ENCODE measurements around the gene KLHL22. TPM values are rescaled to one million over a fixed set of nuclear protein-coding genes. Genes with fewer than 3 reads are reported as not detected.

KLHL22 gene
- total RNA-seq, 1 donor from 2014 or later: 21.4 TPM

DNA sequence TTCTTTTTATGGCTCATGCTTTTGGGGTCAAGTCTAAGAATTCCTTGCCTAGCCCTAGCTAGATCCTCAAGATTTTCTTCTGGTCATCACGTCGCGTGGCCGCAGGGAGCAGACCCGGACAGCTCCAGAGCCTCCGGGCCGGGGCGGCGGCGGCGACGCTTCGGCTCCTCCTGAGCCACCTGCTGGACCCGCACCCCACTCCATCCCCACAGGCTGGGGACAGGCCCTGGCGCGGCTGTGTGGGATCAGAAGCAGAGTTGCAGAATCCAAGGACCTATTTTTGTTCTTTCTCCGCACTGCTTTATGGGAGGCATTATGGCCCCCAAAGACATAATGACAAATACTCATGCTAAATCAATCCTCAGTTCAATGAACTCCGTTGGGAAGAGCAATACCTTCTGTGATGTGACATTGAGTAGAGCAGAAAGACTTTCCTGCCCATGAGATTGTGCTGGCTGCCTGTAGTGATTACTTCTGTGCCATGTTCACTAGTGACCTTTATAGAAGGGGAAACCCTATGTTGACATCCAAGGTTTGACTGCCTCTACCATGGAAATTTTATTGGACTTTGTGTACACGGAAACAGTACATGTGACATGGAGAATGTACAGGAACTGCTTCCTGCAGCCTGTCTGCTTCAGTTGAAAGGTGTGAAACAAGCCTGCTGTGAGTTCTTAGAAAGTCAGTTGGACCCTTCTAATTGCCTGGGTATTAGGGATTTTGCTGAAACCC lies 45.6 kb downstream of the KLHL22 start:
- DNase-seq (ENCODE audit: low read depth, low spot score): no peak

DNA sequence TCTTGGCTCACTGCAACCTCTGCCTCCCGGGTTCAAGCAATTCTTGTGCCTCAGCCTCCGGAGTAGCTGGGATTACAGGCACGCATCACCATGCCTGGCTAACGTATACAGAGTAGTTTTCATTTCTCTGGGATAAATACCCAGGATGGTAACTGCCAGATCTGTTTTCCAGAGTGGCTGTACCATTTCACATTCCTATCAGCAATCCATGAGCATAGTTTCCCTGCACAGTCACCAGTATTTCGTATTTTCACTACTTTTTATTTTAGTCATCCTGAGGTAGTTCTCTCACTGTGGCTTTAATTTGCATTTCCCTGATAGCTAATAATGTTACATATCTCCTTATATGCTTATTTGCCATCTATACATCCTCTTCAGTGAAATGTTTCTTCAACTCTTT lies 47.0 kb downstream of the KLHL22 start:
- no peak for DNase-seq (ENCODE audit: low read depth, low spot score)

GRCh38 chr22:20446383-20446970 lies 49.1 kb downstream of the KLHL22 start:
- DNase-seq (ENCODE audit: low read depth, low spot score): no peak

- DNase-seq (ENCODE audit: low read depth, low spot score): no peak
Observed at GRCh38 chr22:20444325-20444724, 51.3 kb downstream of the KLHL22 start.

DNA sequence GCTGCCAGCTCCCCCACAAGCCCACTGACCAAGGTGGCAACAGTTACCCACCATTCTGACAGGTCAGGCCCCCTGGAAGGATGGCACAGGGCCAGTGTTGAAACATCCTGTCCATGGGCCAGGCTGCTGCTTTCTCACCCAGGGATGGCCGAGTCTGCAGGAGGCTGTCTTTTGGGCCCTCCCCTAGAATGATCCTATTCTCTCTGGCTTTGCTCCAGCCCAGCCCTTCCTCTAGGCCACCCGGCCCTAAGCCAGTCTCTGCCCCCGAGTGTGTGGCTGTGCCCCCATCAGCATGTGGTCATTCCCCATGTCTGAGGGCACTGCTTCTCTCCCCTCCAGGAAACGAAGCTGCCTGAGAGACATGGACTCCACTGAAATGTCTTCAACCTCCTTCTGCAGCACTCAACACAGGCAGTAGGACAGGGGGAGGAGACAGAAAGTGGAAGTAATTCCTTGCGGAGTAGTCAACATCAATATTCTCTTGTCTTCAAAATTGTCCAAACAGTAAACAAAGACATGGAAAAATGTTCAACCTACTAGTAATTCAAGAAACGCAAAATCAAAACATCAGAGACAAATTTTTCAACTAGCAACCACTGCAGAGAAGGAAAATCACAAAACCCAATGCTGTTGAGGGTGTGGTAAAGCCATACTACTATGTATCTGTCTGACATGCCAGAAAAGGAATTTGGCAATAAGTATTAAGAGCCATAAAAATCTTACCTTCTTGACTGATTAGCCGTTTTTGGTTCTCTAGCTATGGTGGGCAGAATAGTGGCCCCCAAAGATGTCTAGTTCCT lies 52.9 kb downstream of the KLHL22 start:
- DNase-seq (ENCODE audit: low read depth, low spot score): no peak

- DNase-seq (ENCODE audit: low read depth, low spot score): no peak
Observed at GRCh38 chr22:20441631-20442484, 53.7 kb downstream of the KLHL22 start.

DNA sequence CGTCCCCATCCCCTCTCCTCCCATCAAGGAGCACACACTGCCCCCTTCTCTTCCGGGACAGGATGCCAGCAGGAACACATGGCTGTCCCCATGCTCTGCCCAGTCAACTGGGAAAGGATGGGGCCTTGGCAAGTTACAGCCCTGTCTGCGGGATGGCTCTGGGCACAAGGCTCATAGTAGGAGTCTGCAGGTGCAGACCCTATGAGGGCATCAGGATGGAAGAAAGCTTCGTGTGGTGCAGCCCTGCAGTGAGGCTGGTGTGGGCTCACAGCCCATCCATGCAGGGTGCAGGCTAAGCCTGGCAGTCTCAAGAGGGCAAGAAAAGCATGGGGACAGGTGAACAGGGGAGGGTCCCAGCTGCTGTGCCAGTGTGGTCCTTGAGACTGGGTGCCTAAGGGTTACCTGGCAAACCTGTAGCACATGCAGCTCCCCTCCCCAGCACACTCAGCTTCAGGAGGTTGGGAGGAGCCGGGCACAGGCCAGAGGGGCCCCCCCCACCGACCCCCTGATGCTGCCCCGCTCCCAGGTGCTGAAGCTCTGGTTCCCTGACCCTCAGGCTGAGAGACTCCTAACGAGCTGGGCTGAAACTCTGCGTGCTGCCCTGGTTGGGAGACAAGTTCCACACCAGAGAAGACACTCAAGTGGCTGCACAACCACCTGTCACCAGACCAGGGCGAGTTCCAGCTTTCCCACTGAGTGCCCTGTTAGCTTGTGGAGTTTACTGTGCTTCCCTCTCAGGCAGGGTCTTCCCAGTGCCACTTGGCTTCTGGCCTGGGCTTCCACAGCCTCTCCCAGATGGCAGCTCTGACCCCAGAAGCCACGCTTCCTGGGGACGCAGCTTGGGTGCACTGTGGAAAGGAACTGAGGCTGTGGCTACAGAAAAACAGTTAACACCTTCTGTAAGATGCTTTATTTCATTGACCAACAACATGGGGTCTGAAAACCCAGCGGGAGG lies 54.7 kb downstream of the KLHL22 start:
- DNase-seq (ENCODE audit: low read depth, low spot score): no peak

DNA sequence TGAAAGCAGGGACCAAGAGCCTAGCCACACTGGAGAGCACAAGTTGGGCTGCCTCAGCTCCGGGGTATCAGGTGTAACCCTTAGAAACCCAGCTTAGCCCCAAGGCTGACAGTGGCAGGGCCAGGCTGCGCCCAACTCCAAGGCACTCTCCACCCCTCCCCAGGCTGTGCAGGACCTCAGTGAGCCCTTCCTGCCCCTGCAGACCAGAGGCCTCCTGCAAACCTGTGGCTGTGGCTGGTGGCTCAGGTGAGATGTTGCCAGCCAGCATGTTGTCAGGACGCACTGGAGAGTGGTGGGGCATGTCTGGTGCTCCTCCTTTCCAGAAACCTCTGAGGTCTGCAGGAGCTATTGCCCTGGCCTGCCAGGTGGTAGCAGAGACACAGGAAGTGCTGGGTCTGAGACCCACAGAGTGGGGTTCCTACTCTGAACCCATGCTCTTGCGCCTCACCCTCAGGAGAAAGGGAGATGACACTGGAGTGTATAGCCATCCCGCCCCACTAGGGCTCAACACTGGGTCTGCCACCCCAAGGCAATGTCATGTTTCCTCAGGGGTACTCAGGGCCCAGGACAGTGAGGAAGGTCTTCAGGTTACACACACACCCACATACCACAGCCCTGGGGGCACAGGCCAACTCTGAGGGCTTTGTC lies 55.5 kb downstream of the KLHL22 start:
- DNase-seq (ENCODE audit: low read depth, low spot score): no peak

GRCh38 chr22:20439556-20439927 lies 56.1 kb downstream of the KLHL22 start:
- no peak for DNase-seq (ENCODE audit: low read depth, low spot score)

DNA sequence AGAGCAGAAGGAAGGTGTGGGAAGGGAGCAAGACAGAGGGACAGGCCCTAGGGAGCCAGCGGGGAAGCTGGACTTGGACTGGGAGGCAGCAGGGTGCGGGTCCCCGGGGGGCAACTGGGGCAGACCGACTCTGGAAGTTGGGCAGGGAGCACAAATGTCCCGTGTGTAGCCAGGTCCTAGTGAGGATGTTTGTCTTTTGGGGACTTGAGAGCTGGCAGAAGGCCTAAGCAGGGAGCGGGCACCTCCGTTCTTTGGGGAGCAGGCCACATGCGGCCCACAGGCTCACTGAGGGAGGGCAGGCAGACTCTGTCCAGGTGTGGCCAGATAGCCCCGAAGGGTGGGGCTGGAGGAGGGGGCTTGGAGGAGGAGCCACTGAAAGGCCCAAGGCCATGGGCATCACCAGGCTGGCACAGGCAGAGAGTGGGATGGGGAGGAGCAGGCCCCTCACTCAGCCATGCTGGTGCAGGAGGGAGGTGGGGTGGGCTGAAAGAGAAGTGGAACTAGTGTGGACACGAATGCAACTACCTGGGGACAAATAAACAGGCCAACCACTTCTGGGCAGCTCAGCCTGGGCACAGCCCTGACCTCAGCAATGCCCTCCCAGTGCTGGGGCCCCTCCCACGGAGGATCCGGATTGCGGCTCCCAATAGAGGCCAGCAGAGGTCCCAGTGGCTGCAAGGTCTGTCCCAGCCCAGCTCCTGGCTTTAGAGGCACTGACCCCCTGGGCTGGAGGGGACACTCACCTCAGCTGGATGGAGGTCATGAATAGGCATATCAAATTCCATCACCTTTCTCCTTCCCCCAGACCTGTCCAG lies 56.7 kb downstream of the KLHL22 start:
- no peak for DNase-seq (ENCODE audit: low read depth, low spot score)

DNA sequence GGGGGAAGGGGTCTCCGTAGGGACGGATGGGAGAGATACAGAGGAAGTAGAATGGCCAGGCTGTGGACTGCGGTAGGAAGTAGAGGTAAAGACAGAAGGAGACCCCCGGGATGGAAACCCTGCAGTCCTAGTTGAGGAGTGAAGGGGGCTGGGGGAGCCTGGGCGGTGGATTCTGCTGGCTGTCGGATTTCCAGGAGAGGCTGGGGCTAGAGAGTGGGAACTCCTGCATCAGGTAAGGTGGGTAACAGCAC lies 57.2 kb downstream of the KLHL22 start:
- DNase-seq (ENCODE audit: low read depth, low spot score): no peak

- DNase-seq (ENCODE audit: low read depth, low spot score): no peak
Observed at GRCh38 chr22:20437613-20438426, 57.8 kb downstream of the KLHL22 start, which contains the start of gene SCARF2. Gene SCARF2 (minus strand): TSS chr22:20437825. CDS start chr22:20437754, 71 bp downstream.

GRCh38 chr22:20436768-20437612 lies 58.6 kb downstream of the KLHL22 start:
- no peak for DNase-seq (ENCODE audit: low read depth, low spot score)

- no peak for DNase-seq (ENCODE audit: low read depth, low spot score)
Observed at GRCh38 chr22:20436307-20436767, 59.3 kb downstream of the KLHL22 start.

DNA sequence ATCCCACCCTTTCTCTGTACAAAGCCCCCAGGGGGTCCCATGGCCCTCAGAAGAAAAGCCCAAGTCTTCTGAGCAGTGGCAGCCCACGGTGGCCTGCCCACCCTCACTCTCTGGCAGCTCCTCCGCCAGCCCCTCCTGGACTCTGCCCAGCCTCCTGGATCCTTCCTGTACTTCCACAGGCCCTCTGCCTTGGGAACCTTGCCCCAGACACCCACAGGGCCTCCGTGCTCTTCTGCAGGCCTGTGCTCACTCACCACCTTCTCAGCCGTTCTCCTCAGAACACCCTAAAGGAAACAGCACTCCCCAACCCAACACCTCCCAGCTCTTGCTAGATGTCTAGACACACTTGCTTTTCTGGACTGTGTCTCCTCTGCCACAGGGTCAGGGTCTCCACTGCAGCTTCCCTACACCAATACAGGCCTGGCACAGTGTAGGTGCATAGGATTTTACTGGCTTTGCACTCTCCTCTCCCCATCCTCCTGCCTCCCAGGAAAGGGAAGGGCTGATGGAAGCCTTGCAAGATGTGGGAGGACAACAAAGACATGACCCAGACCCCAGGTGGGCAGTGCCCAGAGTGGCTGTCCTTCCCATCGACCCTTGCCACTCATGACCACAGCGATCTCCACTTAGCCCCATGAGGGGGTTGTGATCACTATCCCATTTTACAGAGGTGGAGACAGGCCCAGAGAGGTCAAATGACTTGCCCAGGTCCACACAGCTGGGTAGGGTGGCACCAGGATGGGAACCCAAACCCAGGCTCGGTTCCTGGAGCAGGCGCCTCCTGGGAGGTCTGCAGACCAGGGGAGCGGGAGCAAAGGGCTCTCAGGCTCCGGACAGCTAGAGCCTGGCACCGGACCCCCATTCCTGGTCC lies 59.9 kb downstream of the KLHL22 start:
- no peak for DNase-seq (ENCODE audit: low read depth, low spot score)

DNA sequence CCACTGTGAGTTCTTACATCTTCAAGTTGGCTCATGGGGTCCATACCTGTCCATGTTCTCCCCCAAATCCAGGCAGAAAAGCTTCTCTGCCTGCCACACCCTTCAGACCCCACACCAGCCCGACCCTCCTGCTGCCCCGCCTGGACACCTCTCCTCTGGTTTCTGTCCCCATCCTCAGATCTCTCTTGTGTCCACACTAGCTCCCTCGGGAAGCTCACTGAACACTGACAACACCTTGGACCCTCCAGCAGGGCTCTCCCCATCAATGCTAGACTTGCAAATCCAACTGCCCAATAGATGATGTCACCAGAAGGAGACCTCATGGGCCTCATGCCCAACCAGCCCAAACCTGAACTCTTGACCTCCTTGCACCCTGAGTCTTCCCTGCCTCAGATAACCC lies 60.8 kb downstream of the KLHL22 start:
- DNase-seq (ENCODE audit: low read depth, low spot score): no peak

All from pulmonary artery endothelial cell (primary cell).